ENCODE data around the gene GRK1. TPM values are rescaled to one million over a fixed set of nuclear protein-coding genes. Genes with fewer than 3 reads are reported as not detected.

The GRK1 gene
- total and polyA plus RNA-seq, 2 experiments from 2014 or later: not detected

GRCh38 chr13:113749967-113750366 lies 82.9 kb downstream of the GRK1 start:
- Mint-ChIP-seq H3K27ac (no peak overlapping the region), H3K9me3 (peaks cover 18% of the 10 kb centered on the region), H3K4me1 (no peaks in the 10 kb centered on the region; the same call in 2 of the 3 replicates), H3K27me3 (ENCODE audit: insufficient read depth, low read depth, poor library complexity) (peaks cover 16% of the 10 kb centered on the region), H3K36me3 (ENCODE audit: low read depth) (peaks cover 14% of the 10 kb centered on the region; the same call in 2 of the 3 replicates), H3K4me3 (no peak overlapping the region)
- Histone ChIP-seq H3K79me2 (replicated peaks; ENCODE audit: insufficient read depth) (no peaks in the 10 kb centered on the region), H3K4me2 (no peak overlapping the region), H3K4me3 (no peak overlapping the region), H3K9me2 (ENCODE audit: insufficient read depth) (peaks cover 4% of the 10 kb centered on the region; the same call in 1 of the 2 replicates), H3F3A (replicated peaks; ENCODE audit: low read depth) (peaks cover 25% of the 10 kb centered on the region), H3K27me3 (ENCODE audit: insufficient read depth) (no peaks in the 10 kb centered on the region), H4K20me1 (replicated peaks; ENCODE audit: insufficient read depth) (no peaks in the 10 kb centered on the region), H3K36me3 (ENCODE audit: insufficient read depth) (no peaks in the 10 kb centered on the region), H3K27ac (ENCODE audit: low read depth) (no peak overlapping the region), H2AFZ (no peak overlapping the region), H3K4me1 (ENCODE audit: insufficient read depth) (no peaks in the 10 kb centered on the region)
- no peak for TF ChIP-seq STAT1 (IDR thresholded peaks at IDR 0.05; ENCODE audit: unreplicated experiment)
- TF ChIP-seq, protein P1, sequence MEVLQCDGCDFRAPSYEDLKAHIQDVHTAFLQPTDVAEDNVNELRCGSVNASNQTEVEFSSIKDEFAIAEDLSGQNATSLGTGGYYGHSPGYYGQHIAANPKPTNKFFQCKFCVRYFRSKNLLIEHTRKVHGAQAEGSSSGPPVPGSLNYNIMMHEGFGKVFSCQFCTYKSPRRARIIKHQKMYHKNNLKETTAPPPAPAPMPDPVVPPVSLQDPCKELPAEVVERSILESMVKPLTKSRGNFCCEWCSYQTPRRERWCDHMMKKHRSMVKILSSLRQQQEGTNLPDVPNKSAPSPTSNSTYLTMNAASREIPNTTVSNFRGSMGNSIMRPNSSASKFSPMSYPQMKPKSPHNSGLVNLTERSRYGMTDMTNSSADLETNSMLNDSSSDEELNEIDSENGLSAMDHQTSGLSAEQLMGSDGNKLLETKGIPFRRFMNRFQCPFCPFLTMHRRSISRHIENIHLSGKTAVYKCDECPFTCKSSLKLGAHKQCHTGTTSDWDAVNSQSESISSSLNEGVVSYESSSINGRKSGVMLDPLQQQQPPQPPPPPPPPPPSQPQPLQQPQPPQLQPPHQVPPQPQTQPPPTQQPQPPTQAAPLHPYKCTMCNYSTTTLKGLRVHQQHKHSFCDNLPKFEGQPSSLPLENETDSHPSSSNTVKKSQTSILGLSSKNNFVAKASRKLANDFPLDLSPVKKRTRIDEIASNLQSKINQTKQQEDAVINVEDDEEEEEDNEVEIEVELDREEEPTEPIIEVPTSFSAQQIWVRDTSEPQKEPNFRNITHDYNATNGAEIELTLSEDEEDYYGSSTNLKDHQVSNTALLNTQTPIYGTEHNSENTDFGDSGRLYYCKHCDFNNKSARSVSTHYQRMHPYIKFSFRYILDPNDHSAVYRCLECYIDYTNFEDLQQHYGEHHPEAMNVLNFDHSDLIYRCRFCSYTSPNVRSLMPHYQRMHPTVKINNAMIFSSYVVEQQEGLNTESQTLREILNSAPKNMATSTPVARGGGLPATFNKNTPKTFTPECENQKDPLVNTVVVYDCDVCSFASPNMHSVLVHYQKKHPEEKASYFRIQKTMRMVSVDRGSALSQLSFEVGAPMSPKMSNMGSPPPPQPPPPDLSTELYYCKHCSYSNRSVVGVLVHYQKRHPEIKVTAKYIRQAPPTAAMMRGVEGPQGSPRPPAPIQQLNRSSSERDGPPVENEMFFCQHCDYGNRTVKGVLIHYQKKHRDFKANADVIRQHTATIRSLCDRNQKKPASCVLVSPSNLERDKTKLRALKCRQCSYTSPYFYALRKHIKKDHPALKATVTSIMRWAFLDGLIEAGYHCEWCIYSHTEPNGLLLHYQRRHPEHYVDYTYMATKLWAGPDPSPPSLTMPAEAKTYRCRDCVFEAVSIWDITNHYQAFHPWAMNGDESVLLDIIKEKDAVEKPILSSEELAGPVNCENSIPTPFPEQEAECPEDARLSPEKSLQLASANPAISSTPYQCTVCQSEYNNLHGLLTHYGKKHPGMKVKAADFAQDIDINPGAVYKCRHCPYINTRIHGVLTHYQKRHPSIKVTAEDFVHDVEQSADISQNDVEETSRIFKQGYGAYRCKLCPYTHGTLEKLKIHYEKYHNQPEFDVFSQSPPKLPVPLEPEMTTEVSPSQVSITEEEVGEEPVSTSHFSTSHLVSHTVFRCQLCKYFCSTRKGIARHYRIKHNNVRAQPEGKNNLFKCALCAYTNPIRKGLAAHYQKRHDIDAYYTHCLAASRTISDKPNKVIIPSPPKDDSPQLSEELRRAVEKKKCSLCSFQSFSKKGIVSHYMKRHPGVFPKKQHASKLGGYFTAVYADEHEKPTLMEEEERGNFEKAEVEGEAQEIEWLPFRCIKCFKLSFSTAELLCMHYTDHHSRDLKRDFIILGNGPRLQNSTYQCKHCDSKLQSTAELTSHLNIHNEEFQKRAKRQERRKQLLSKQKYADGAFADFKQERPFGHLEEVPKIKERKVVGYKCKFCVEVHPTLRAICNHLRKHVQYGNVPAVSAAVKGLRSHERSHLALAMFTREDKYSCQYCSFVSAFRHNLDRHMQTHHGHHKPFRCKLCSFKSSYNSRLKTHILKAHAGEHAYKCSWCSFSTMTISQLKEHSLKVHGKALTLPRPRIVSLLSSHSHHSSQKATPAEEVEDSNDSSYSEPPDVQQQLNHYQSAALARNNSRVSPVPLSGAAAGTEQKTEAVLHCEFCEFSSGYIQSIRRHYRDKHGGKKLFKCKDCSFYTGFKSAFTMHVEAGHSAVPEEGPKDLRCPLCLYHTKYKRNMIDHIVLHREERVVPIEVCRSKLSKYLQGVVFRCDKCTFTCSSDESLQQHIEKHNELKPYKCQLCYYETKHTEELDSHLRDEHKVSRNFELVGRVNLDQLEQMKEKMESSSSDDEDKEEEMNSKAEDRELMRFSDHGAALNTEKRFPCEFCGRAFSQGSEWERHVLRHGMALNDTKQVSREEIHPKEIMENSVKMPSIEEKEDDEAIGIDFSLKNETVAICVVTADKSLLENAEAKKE (CRISPR knock-in tag; IDR thresholded peaks at IDR 0.05): no peak
- TF ChIP-seq EZH2 (IDR thresholded peaks at IDR 0.05; ENCODE audit: low read depth, unreplicated experiment): no peak
- no peak for TF ChIP-seq POLR2AphosphoS5 (IDR thresholded peaks at IDR 0.05; ENCODE audit: low read depth)
- TF ChIP-seq ZNF331 (CRISPR knock-in tag; IDR thresholded peaks at IDR 0.05; ENCODE audit: low read depth): no peak
- no peak for TF ChIP-seq NANOG (IDR thresholded peaks at IDR 0.05; ENCODE audit: borderline replicate concordance)
- TF ChIP-seq, protein P2, sequence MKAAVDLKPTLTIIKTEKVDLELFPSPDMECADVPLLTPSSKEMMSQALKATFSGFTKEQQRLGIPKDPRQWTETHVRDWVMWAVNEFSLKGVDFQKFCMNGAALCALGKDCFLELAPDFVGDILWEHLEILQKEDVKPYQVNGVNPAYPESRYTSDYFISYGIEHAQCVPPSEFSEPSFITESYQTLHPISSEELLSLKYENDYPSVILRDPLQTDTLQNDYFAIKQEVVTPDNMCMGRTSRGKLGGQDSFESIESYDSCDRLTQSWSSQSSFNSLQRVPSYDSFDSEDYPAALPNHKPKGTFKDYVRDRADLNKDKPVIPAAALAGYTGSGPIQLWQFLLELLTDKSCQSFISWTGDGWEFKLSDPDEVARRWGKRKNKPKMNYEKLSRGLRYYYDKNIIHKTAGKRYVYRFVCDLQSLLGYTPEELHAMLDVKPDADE (IDR thresholded peaks at IDR 0.05): no peak
- TF ChIP-seq EZH2phosphoT487 (IDR thresholded peaks at IDR 0.05; ENCODE audit: unreplicated experiment): no peak
- TF ChIP-seq, protein P3, sequence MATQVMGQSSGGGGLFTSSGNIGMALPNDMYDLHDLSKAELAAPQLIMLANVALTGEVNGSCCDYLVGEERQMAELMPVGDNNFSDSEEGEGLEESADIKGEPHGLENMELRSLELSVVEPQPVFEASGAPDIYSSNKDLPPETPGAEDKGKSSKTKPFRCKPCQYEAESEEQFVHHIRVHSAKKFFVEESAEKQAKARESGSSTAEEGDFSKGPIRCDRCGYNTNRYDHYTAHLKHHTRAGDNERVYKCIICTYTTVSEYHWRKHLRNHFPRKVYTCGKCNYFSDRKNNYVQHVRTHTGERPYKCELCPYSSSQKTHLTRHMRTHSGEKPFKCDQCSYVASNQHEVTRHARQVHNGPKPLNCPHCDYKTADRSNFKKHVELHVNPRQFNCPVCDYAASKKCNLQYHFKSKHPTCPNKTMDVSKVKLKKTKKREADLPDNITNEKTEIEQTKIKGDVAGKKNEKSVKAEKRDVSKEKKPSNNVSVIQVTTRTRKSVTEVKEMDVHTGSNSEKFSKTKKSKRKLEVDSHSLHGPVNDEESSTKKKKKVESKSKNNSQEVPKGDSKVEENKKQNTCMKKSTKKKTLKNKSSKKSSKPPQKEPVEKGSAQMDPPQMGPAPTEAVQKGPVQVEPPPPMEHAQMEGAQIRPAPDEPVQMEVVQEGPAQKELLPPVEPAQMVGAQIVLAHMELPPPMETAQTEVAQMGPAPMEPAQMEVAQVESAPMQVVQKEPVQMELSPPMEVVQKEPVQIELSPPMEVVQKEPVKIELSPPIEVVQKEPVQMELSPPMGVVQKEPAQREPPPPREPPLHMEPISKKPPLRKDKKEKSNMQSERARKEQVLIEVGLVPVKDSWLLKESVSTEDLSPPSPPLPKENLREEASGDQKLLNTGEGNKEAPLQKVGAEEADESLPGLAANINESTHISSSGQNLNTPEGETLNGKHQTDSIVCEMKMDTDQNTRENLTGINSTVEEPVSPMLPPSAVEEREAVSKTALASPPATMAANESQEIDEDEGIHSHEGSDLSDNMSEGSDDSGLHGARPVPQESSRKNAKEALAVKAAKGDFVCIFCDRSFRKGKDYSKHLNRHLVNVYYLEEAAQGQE (IDR thresholded peaks at IDR 0.05; ENCODE audit: unreplicated experiment): no peak
- TF ChIP-seq ZNF114 (CRISPR knock-in tag; IDR thresholded peaks at IDR 0.05): no peak
- TF ChIP-seq CREB1 (CRISPR knock-in tag; IDR thresholded peaks at IDR 0.05; ENCODE audit: low read depth): no peak
- no peak for TF ChIP-seq JUNB (IDR thresholded peaks at IDR 0.05; ENCODE audit: unreplicated experiment)
- TF ChIP-seq, protein P4, sequence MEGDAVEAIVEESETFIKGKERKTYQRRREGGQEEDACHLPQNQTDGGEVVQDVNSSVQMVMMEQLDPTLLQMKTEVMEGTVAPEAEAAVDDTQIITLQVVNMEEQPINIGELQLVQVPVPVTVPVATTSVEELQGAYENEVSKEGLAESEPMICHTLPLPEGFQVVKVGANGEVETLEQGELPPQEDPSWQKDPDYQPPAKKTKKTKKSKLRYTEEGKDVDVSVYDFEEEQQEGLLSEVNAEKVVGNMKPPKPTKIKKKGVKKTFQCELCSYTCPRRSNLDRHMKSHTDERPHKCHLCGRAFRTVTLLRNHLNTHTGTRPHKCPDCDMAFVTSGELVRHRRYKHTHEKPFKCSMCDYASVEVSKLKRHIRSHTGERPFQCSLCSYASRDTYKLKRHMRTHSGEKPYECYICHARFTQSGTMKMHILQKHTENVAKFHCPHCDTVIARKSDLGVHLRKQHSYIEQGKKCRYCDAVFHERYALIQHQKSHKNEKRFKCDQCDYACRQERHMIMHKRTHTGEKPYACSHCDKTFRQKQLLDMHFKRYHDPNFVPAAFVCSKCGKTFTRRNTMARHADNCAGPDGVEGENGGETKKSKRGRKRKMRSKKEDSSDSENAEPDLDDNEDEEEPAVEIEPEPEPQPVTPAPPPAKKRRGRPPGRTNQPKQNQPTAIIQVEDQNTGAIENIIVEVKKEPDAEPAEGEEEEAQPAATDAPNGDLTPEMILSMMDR (conservative IDR thresholded peaks at IDR 0.05; ENCODE audit: low read depth in 2 of 2): no peak
- no peak for ATAC-seq
- DNase-seq (ENCODE audit: low spot score): no peak

Measured in GM23338 (cell line).